Transverse colon (tissue), 4 donors: ENCODE data around the gene LDLRAD4. TPM values are rescaled to one million over a fixed set of nuclear protein-coding genes. Genes with fewer than 3 reads are reported as not detected.

Experiments
- DNase-seq: peaks from one replicate; pipeline ENCODE4 v3.0.0-alpha.2; 2019
- H3K27ac ChIP-seq, 4 donors: fragments of 200-600 bp; sonication (generic); 2 replicates each; pipeline ENCODE4 v1.5.1; 2016 to 2018; ENCODE audit warnings: inconsistent platforms in 4 of 4
- H3K27me3 ChIP-seq: fragments of 200-600 bp; sonication (generic); 2 replicates; pipeline ENCODE4 v1.5.1; 2017; ENCODE audit warnings: inconsistent platforms
- H3K36me3 ChIP-seq, 4 donors: fragments of 200-600 bp; sonication (generic); 2 replicates each; pipeline ENCODE4 v1.5.1; 2017 to 2019; ENCODE audit warnings: inconsistent platforms in 4 of 4
- H3K4me1 ChIP-seq, 4 donors: fragments of 200-600 bp; sonication (generic); 2 replicates each; pipeline ENCODE4 v1.5.1; 2017 to 2020; ENCODE audit warnings: inconsistent platforms in 4 of 4
- H3K4me3 ChIP-seq, 4 donors: fragments of 200-600 bp; sonication (generic); 1 replicate in 1 of 4; 2 replicates in 3 of 4; pipeline versions ENCODE4 v1.5.1 to v1.6.1; 2017 to 2019; ENCODE audit warnings: inconsistent platforms in 4 of 4
- H3K9me3 ChIP-seq, 2 donors: fragments of 200-600 bp; sonication (generic); 2 replicates each; pipeline ENCODE4 v1.5.1; 2017 to 2019; ENCODE audit warnings: inconsistent platforms in 2 of 2
- CTCF ChIP-seq, 5 experiments: fragments of 200-600 bp in 3 of 5; fragments of 450-650 bp in 2 of 5; sonication (generic) in 3 of 5; IDR thresholded peaks; 1 replicate in 2 of 5; 2 replicates in 3 of 5; pipeline ENCODE4 v1.5.1; 2016 to 2017; ENCODE audit warnings: antibody characterized with exemption in 5 of 5, inconsistent platforms in 3 of 5, mild to moderate bottlenecking in 2 of 5, moderate library complexity in 1 of 5
- EP300 ChIP-seq: sonication (generic); formaldehyde crosslinking; IDR thresholded peaks from one replicate; pipeline ENCODE4 v1.6.1; 2017; ENCODE audit warnings: antibody characterized with exemption, low read depth
- POLR2A ChIP-seq: fragments of 450-650 bp; IDR thresholded peaks from one replicate; pipeline ENCODE4 v1.6.1; 2016; ENCODE audit warnings: antibody characterized with exemption, mild to moderate bottlenecking, moderate library complexity
- POLR2AphosphoS5 ChIP-seq, 3 donors: sonication (generic); formaldehyde crosslinking; IDR thresholded peaks; one replicate each; pipeline ENCODE4 v1.6.1; 2016; ENCODE audit warnings: antibody characterized with exemption in 3 of 3
- WGBS, 2 donors: methylation state at CpG; one replicate each; pipeline ENCODE4 v1.1.5; 2018; ENCODE audit warnings: low coverage in 1 of 2; 5-methylcytosine and 5-hydroxymethylcytosine counted together
- in situ Hi-C, 4 donors: fragments of 200-750 bp; cut with MboI; loops; one replicate each; pipeline versions ENCODE4 v1.15.0 to v1.15.1; 2017; ENCODE audit warnings: low sequenced_read_pairs in 3 of 4, low pct_ligation_motif_present in 1 of 4, low pct_unique_long_range_greater_than_20kb in 1 of 4
- intact Hi-C: fragments of 100-400 bp; cut with DNase I; formaldehyde crosslinking; loops from one replicate; pipeline ENCODE4 v1.15.1; 2023; ENCODE audit warnings: low total_unique reads
- total RNA-seq, 4 donors: library from RNA; depleted of rRNA; stranded (reverse); fragments of >200 nt; gene quantifications; one replicate each; pipeline ENCODE4 v1.1.0, GENCODE V29; 2016

Gene LDLRAD4
- total RNA-seq, 4 donors from 2014 or later, result 34.8 to 277 (median 60.6) TPM

DNA sequence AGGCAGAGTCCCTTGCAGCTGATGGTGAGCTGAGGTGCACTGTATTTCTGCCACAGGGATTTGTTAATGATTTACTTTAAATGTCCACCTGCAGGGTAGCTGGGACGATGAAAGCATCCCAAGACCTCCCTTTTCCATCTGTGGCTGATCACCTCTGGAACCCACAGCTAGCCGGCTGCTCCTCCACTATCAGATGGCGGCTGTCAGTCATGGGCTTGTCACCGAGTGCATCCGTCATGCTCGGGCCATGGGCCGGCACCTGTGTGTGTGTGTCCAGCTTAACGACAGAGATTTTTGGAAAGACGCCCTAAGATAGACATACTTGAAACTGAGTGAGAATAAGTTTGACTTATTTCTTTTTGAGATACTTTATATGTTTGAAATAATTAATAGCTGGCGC is 272.6 kb downstream of the LDLRAD4 start:
- WGBS, 2 donors, result 83 to 100% methylated on average over 8 to 10 of the region's 10 CpGs
- in situ Hi-C loops, result no loop called here
- intact Hi-C loops, result no loop called here

GRCh38 chr18:13492314-13492713 is 273.8 kb downstream of the LDLRAD4 start:
- peaks cover 0 to 4% (median 0%) of the 10 kb centered on the region in 4 donors for H3K36me3 ChIP-seq
- no peak overlapping the region for H3K4me3 ChIP-seq
- no peaks in the 10 kb centered on the region for H3K9me3 ChIP-seq
- WGBS, 2 donors, result 92 to 96% methylated on average over 4 to 9 of the region's 9 CpGs
- TF ChIP-seq CTCF (IDR thresholded peaks at IDR 0.05) (no peak), EP300 (no peak), POLR2A (no peak), POLR2AphosphoS5 (IDR thresholded peaks at IDR 0.05) (no peak)
- no peak for DNase-seq
- H3K27ac ChIP-seq, result no peak overlapping the region
- in situ Hi-C loops, result no loop called here
- intact Hi-C loops, result no loop called here
- H3K27me3 ChIP-seq, result no peaks in the 10 kb centered on the region
- no peaks in the 10 kb centered on the region for H3K4me1 ChIP-seq

More for the DNA sequence above, 272.6 kb downstream of the LDLRAD4 start:
- no peaks in the 10 kb centered on the region for H3K4me1 ChIP-seq
- H3K9me3 ChIP-seq, result no peaks in the 10 kb centered on the region
- H3K27me3 ChIP-seq, result no peaks in the 10 kb centered on the region
- H3K36me3 ChIP-seq, result no peaks in the 10 kb centered on the region
- TF ChIP-seq POLR2AphosphoS5 (IDR thresholded peaks at IDR 0.05), result no peak
- TF ChIP-seq POLR2A, result no peak
- TF ChIP-seq EP300, result no peak
- no peak for TF ChIP-seq CTCF (IDR thresholded peaks at IDR 0.05)
- H3K4me3 ChIP-seq, result no peak overlapping the region
- H3K27ac ChIP-seq, result no peak overlapping the region
- DNase-seq, result no peak

- TF ChIP-seq POLR2A (no peak), POLR2AphosphoS5 (IDR thresholded peaks at IDR 0.05) (no peak), CTCF (IDR thresholded peaks at IDR 0.05) (no peak)
- in situ Hi-C loops (no loop called here), intact Hi-C loops (no loop called here)
- no peaks in the 10 kb centered on the region for H3K27me3 ChIP-seq
- H3K4me3 ChIP-seq, result no peak overlapping the region
- 29 to 73% methylated on average over 1 of the region's 1 CpG for WGBS, 2 donors
- H3K36me3 ChIP-seq, result peaks cover 0 to 9% (median 0%) of the 10 kb centered on the region in 4 donors
- no peak overlapping the region for H3K27ac ChIP-seq
- no peak for DNase-seq
- H3K9me3 ChIP-seq, result no peaks in the 10 kb centered on the region
- no peaks in the 10 kb centered on the region for H3K4me1 ChIP-seq
Measured at GRCh38 chr18:13493079-13493478, 274.5 kb downstream of the LDLRAD4 start.

GRCh38 chr18:13493725-13494124 is 275.2 kb downstream of the LDLRAD4 start:
- TF ChIP-seq EP300 (no peak), POLR2AphosphoS5 (IDR thresholded peaks at IDR 0.05) (no peak), CTCF (IDR thresholded peaks at IDR 0.05) (no peak), POLR2A (no peak)
- in situ Hi-C loops, result no loop called here
- Histone ChIP-seq H3K27me3 (no peaks in the 10 kb centered on the region), H3K36me3 (peaks cover 0 to 9% (median 2%) of the 10 kb centered on the region in 4 donors), H3K9me3 (no peaks in the 10 kb centered on the region), H3K27ac (no peak overlapping the region), H3K4me1 (no peaks in the 10 kb centered on the region), H3K4me3 (no peak overlapping the region)
- 87 to 100% methylated on average over 6 to 14 of the region's 16 CpGs for WGBS, 2 donors
- intact Hi-C loops, result no loop called here
- DNase-seq, result no peak
